Mesenchymal stem cell (in vitro differentiated cells and primary cell): ENCODE measurements around the gene SMARCD3.
A peak's percentile ranks its signal among the peaks of the same experiment; 100 is the strongest.

ENCODE experiments used
- DNase-seq: peaks from one replicate; pipeline ENCODE4 v3.0.0-alpha.2; 2013
- H2AFZ ChIP-seq: one replicate; pipeline ENCODE4 v1.6.1; 2013; ENCODE audit warnings: low read depth, mild to moderate bottlenecking, control low read depth, inconsistent platforms, low read length, moderate library complexity
- H2AK5ac ChIP-seq: 2 replicates; pipeline ENCODE4 v1.6.1; 2013; ENCODE audit warnings: low read length, moderate library complexity, mild to moderate bottlenecking, inconsistent platforms; ENCODE audit not compliant: severe bottlenecking
- H2BK120ac ChIP-seq: one replicate; pipeline ENCODE4 v1.6.1; 2013; ENCODE audit warnings: low read depth, mild to moderate bottlenecking, inconsistent platforms, low read length, moderate library complexity
- H2BK12ac ChIP-seq, 2 experiments: one replicate each; pipeline ENCODE4 v1.6.1; 2013; ENCODE audit warnings: inconsistent platforms in 2 of 2, low read length in 2 of 2, mild to moderate bottlenecking in 2 of 2, moderate library complexity in 2 of 2, control low read depth in 1 of 2
- H2BK15ac ChIP-seq: one replicate; pipeline ENCODE4 v1.6.1; 2013; ENCODE audit warnings: mild to moderate bottlenecking, low read depth, inconsistent platforms; ENCODE audit not compliant: poor library complexity, severe bottlenecking
- H2BK5ac ChIP-seq: 2 replicates; pipeline ENCODE4 v1.6.1; 2013; ENCODE audit warnings: low read depth, mild to moderate bottlenecking, low read length, control low read depth, inconsistent platforms; ENCODE audit not compliant: poor library complexity, severe bottlenecking
- H3K14ac ChIP-seq, 2 experiments: one replicate each; pipeline ENCODE4 v1.6.1; 2013; ENCODE audit warnings: inconsistent platforms in 2 of 2, low read length in 2 of 2, control low read depth in 1 of 2, mild to moderate bottlenecking in 1 of 2, moderate library complexity in 1 of 2
- H3K18ac ChIP-seq, 2 experiments: one replicate each; pipeline ENCODE4 v1.6.1; 2013; ENCODE audit warnings: inconsistent platforms in 2 of 2, low read length in 2 of 2, control low read depth in 1 of 2, low read depth in 1 of 2, mild to moderate bottlenecking in 1 of 2
- H3K23ac ChIP-seq, 2 experiments: one replicate each; pipeline ENCODE4 v1.6.1; 2013; ENCODE audit warnings: inconsistent platforms in 2 of 2, low read length in 2 of 2, mild to moderate bottlenecking in 2 of 2, moderate library complexity in 2 of 2, control low read depth in 1 of 2
- H3K27ac ChIP-seq: 2 replicates; pipeline ENCODE4 v1.5.1; 2013; ENCODE audit warnings: mild to moderate bottlenecking, moderate library complexity, low read length, control low read depth, inconsistent platforms; ENCODE audit not compliant: poor library complexity, severe bottlenecking
- H3K27me3 ChIP-seq, 2 experiments: 2 replicates each; pipeline versions ENCODE4 v1.6.1 to v1.7.0; 2013; ENCODE audit warnings: low read length in 2 of 2, mild to moderate bottlenecking in 2 of 2, moderate library complexity in 2 of 2, control low read depth in 1 of 2, inconsistent platforms in 1 of 2; ENCODE audit not compliant: control insufficient read depth in 1 of 2, insufficient read depth in 1 of 2
- H3K36me3 ChIP-seq, 2 experiments: 2 replicates each; pipeline versions ENCODE4 v1.6.1 to v1.7.0; 2013; ENCODE audit warnings: low read length in 2 of 2, control low read depth in 1 of 2, inconsistent platforms in 1 of 2, low read depth in 1 of 2, mild to moderate bottlenecking in 1 of 2; ENCODE audit not compliant: insufficient read depth in 2 of 2, control insufficient read depth in 1 of 2
- H3K4ac ChIP-seq, 2 experiments: one replicate each; pipeline ENCODE4 v1.6.1; 2013; ENCODE audit warnings: inconsistent platforms in 2 of 2, low read length in 2 of 2, mild to moderate bottlenecking in 2 of 2, moderate library complexity in 2 of 2, control low read depth in 1 of 2, low read depth in 1 of 2
- H3K4me1 ChIP-seq: 2 replicates; pipeline ENCODE4 v1.6.1; 2013; ENCODE audit warnings: low read depth, low read length, control low read depth; ENCODE audit not compliant: control insufficient read depth, insufficient read depth
- H3K4me2 ChIP-seq: 2 replicates; pipeline ENCODE4 v1.6.1; 2013; ENCODE audit warnings: low read length, mild to moderate bottlenecking, inconsistent platforms; ENCODE audit not compliant: poor library complexity, severe bottlenecking
- H3K4me3 ChIP-seq, 2 experiments: 2 replicates each; pipeline versions ENCODE4 v1.5.1 to v1.7.0; 2013; ENCODE audit warnings: low read length in 2 of 2, mild to moderate bottlenecking in 2 of 2, control low read depth in 1 of 2, low read depth in 1 of 2; ENCODE audit not compliant: insufficient read depth in 1 of 2
- H3K79me1 ChIP-seq: replicated peaks from 2 replicates; pipeline ENCODE4 v1.6.1; 2013; ENCODE audit warnings: mild to moderate bottlenecking, control low read depth, low read length, inconsistent platforms; ENCODE audit not compliant: poor library complexity, severe bottlenecking
- H3K9ac ChIP-seq: 2 replicates; pipeline ENCODE4 v1.7.0; 2013; ENCODE audit warnings: mild to moderate bottlenecking, low read length, moderate library complexity
- H3K9me3 ChIP-seq: 2 replicates; pipeline ENCODE4 v1.7.0; 2013; ENCODE audit warnings: mild to moderate bottlenecking, low read length; ENCODE audit not compliant: control insufficient read depth
- H4K8ac ChIP-seq: one replicate; pipeline ENCODE4 v1.6.1; 2013; ENCODE audit warnings: inconsistent platforms, mild to moderate bottlenecking, low read length, moderate library complexity
- H4K91ac ChIP-seq: one replicate; pipeline ENCODE4 v1.6.1; 2013; ENCODE audit warnings: mild to moderate bottlenecking, low read length, inconsistent platforms
- WGBS: methylation state at CpG from one replicate; pipeline ENCODE4 v1.1.7; 2013; ENCODE audit warnings: mixed read lengths; 5-methylcytosine and 5-hydroxymethylcytosine counted together

SMARCD3 gene

GRCh38 chr7:151251328-151251688 is 2.8 kb upstream of the SMARCD3 start:
- no peak for DNase-seq
- peak overlapping the region; percentile 66 for H3K4me2 ChIP-seq
- WGBS: 5% methylated on average over 19 of the region's 19 CpGs

GRCh38 chr7:151250181-151251132 is 2.0 kb upstream of the SMARCD3 start:
- peak overlapping the region; percentile 94 for H4K91ac ChIP-seq
- peaks cover 7% of the 10 kb centered on the region for H3K79me1 ChIP-seq
- H2AK5ac ChIP-seq: peak overlapping the region; percentile 91
- H2BK12ac ChIP-seq: peak overlapping the region; percentile 49 to 93
- H3K14ac ChIP-seq: no peak overlapping the region
- peak overlapping the region; percentile 28 to 74 for H3K18ac ChIP-seq
- H2BK5ac ChIP-seq: no peak overlapping the region
- WGBS: 81% methylated on average over 7 of the region's 7 CpGs
- peak overlapping the region; percentile 83 to 92 for H3K4ac ChIP-seq
- no peak overlapping the region for H2AFZ ChIP-seq
- no peak for DNase-seq
- peak overlapping the region; percentile 94 for H4K8ac ChIP-seq
- H3K27me3 ChIP-seq: peaks cover 14 to 19% of the 10 kb centered on the region in 2 experiments
- peak overlapping the region; percentile 81 for H3K9ac ChIP-seq
- peak overlapping the region; percentile 76 for H2BK15ac ChIP-seq
- no peak overlapping the region for H3K27ac ChIP-seq
- H3K9me3 ChIP-seq: no peaks in the 10 kb centered on the region
- H3K4me2 ChIP-seq: peak overlapping the region; percentile 66
- no peak overlapping the region for H3K23ac ChIP-seq
- H3K4me3 ChIP-seq: peak overlapping the region in 1 of 2 experiments; percentile 79
- no peaks in the 10 kb centered on the region for H3K36me3 ChIP-seq
- H3K4me1 ChIP-seq: peaks cover 57% of the 10 kb centered on the region
- H2BK120ac ChIP-seq: peak overlapping the region; percentile 90

More at GRCh38 chr7:151251328-151251688, 2.8 kb upstream of the SMARCD3 start:
- no peaks in the 10 kb centered on the region for H3K36me3 ChIP-seq
- H3K4me1 ChIP-seq: peaks cover 49% of the 10 kb centered on the region
- H4K91ac ChIP-seq: peak overlapping the region; percentile 96
- peaks cover 7% of the 10 kb centered on the region for H3K79me1 ChIP-seq
- H2BK12ac ChIP-seq: peak overlapping the region; percentile 12 to 93
- H3K14ac ChIP-seq: peak overlapping the region in 1 of 2 experiments; percentile 78
- no peak overlapping the region for H2AFZ ChIP-seq
- H2BK5ac ChIP-seq: no peak overlapping the region
- H3K27ac ChIP-seq: peak overlapping the region; percentile 22
- H3K4ac ChIP-seq: peak overlapping the region; percentile 83 to 92
- H3K9ac ChIP-seq: peak overlapping the region; percentile 81
- H3K9me3 ChIP-seq: no peaks in the 10 kb centered on the region
- H3K4me3 ChIP-seq: peak overlapping the region; percentile 68 to 79
- peak overlapping the region; percentile 94 for H4K8ac ChIP-seq
- H2BK15ac ChIP-seq: peak overlapping the region; percentile 98
- H2AK5ac ChIP-seq: peak overlapping the region; percentile 40
- H3K18ac ChIP-seq: peak overlapping the region; percentile 97
- H2BK120ac ChIP-seq: peak overlapping the region; percentile 90
- peak overlapping the region in 1 of 2 experiments; percentile 16 for H3K23ac ChIP-seq
- H3K27me3 ChIP-seq: peaks cover 19 to 24% of the 10 kb centered on the region in 2 experiments

- H4K91ac ChIP-seq: peak overlapping the region; percentile 98
- peak overlapping the region; percentile 71 for H3K9ac ChIP-seq
- H3K4me1 ChIP-seq: peaks cover 64% of the 10 kb centered on the region
- peak overlapping the region; percentile 28 to 99 for H3K18ac ChIP-seq
- H3K36me3 ChIP-seq: no peaks in the 10 kb centered on the region
- H2BK12ac ChIP-seq: peak overlapping the region; percentile 2 to 82
- no peaks in the 10 kb centered on the region for H3K9me3 ChIP-seq
- peak overlapping the region; percentile 94 for H2BK120ac ChIP-seq
- peaks cover 13% of the 10 kb centered on the region for H3K79me1 ChIP-seq
- peak overlapping the region; percentile 80 for H3K4me2 ChIP-seq
- DNase-seq: peak; percentile 65
- H3K27ac ChIP-seq: peak overlapping the region; percentile 55
- H3K4ac ChIP-seq: peak overlapping the region; percentile 46 to 71
- no peak overlapping the region for H2AK5ac ChIP-seq
- WGBS: 15% methylated on average over 4 of the region's 5 CpGs
- H3K27me3 ChIP-seq: peaks cover 6 to 11% of the 10 kb centered on the region in 2 experiments
- no peak overlapping the region for H3K14ac ChIP-seq
- H3K23ac ChIP-seq: no peak overlapping the region
- peak overlapping the region; percentile 91 for H2BK15ac ChIP-seq
- no peak overlapping the region for H3K4me3 ChIP-seq
- peak overlapping the region; percentile 99 for H4K8ac ChIP-seq
- H2AFZ ChIP-seq: no peak overlapping the region
- no peak overlapping the region for H2BK5ac ChIP-seq
Measured at GRCh38 chr7:151249732-151250072, 1.2 kb upstream of the SMARCD3 start.
